ENCODE measurements around the gene PKMYT1.
A peak's percentile ranks its signal among the peaks of the same experiment; 100 is the strongest.

The PKMYT1 gene

DNA sequence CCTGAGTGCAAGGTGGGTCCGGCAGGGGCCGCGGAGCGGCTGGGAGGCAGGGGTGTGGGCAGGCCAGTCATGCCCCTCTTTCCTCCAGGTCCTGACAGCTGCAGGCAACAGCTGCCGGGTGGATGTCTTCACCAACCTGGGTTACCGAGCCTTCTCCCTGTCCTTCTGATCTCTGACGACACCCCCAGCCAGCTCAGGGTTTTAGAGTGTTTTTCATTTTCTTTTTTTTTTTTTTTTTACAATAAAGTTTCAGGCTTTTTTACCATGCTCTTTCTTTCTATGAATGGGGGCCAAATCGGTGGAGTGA, 47.2 kb upstream of the PKMYT1 start:
- peaks cover 30% of the 10 kb centered on the region for H3K4me1 ChIP-seq (ENCODE audit: low read depth, poor library complexity, severe bottlenecking)
- TF ChIP-seq, protein P1, sequence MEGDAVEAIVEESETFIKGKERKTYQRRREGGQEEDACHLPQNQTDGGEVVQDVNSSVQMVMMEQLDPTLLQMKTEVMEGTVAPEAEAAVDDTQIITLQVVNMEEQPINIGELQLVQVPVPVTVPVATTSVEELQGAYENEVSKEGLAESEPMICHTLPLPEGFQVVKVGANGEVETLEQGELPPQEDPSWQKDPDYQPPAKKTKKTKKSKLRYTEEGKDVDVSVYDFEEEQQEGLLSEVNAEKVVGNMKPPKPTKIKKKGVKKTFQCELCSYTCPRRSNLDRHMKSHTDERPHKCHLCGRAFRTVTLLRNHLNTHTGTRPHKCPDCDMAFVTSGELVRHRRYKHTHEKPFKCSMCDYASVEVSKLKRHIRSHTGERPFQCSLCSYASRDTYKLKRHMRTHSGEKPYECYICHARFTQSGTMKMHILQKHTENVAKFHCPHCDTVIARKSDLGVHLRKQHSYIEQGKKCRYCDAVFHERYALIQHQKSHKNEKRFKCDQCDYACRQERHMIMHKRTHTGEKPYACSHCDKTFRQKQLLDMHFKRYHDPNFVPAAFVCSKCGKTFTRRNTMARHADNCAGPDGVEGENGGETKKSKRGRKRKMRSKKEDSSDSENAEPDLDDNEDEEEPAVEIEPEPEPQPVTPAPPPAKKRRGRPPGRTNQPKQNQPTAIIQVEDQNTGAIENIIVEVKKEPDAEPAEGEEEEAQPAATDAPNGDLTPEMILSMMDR (conservative IDR thresholded peaks at IDR 0.05; ENCODE audit: low read depth, low read length), result no peak
- H3K9ac ChIP-seq, result no peak overlapping the region
- H3K27me3 ChIP-seq (ENCODE audit: insufficient read depth, low read depth), result peaks cover 41% of the 10 kb centered on the region
- no peaks in the 10 kb centered on the region for H3K36me3 ChIP-seq (ENCODE audit: insufficient read depth)
- no peak overlapping the region for H2AFZ ChIP-seq (ENCODE audit: low read depth)
- no peak overlapping the region for H3K27ac ChIP-seq
- H3K4me2 ChIP-seq, result peak overlapping the region; percentile 82; the same call in 1 of the 2 replicates
- no peak overlapping the region for H3K4me3 ChIP-seq (IDR thresholded peaks at IDR 0.05; ENCODE audit: insufficient read depth, low read depth, low read length)
- H4K20me1 ChIP-seq (ENCODE audit: insufficient read depth), result no peaks in the 10 kb centered on the region
- H3K79me2 ChIP-seq (ENCODE audit: insufficient read depth, low read depth), result no peaks in the 10 kb centered on the region

DNA sequence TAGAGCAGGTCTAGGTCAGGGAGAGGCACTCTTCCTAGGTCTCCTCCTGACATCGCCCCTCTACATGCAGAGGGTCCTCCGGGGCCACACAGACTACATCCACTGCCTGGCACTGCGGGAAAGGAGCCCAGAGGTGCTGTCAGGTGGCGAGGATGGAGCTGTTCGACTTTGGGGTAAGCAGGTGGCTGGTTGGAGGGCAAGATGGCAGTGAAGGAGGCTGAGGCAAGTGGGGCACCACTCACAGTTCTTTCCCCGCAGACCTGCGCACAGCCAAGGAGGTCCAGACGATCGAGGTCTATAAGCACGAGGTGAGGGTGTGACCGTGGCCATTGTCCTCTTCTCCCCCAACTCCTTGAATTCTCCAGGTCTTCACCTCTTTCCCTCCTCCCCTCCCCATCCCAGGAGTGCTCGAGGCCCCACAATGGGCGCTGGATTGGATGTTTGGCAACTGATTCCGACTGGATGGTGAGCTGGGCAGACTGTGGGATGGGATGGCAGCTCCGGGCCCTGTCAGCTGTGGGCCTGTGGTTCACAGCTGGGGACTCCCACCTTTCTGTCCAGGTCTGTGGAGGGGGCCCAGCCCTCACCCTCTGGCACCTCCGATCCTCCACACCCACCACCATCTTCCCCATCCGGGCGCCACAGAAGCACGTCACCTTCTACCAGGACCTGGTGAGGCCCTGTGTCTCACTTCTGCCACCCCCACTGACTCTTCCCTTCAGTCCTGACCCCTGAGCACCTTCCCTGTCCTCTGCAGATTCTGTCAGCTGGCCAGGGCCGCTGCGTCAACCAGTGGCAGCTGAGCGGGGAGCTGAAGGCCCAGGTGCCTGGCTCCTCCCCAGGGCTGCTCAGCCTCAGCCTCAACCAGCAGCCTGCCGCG, 46.6 kb upstream of the PKMYT1 start:
- Histone ChIP-seq H3K27ac (no peak overlapping the region), H3K27me3 (ENCODE audit: insufficient read depth, low read depth) (peaks cover 35% of the 10 kb centered on the region), H3K4me3 (IDR thresholded peaks at IDR 0.05; ENCODE audit: insufficient read depth, low read depth, low read length) (no peak overlapping the region), H4K20me1 (ENCODE audit: insufficient read depth) (no peaks in the 10 kb centered on the region), H2AFZ (ENCODE audit: low read depth) (no peak overlapping the region), H3K9ac (no peak overlapping the region), H3K4me2 (no peak overlapping the region), H3K36me3 (ENCODE audit: insufficient read depth) (no peaks in the 10 kb centered on the region), H3K4me1 (ENCODE audit: low read depth, poor library complexity, severe bottlenecking) (peaks cover 32% of the 10 kb centered on the region), H3K79me2 (ENCODE audit: insufficient read depth, low read depth) (no peaks in the 10 kb centered on the region)
- TF ChIP-seq, protein P1 (conservative IDR thresholded peaks at IDR 0.05; ENCODE audit: low read depth, low read length), result no peak

DNA sequence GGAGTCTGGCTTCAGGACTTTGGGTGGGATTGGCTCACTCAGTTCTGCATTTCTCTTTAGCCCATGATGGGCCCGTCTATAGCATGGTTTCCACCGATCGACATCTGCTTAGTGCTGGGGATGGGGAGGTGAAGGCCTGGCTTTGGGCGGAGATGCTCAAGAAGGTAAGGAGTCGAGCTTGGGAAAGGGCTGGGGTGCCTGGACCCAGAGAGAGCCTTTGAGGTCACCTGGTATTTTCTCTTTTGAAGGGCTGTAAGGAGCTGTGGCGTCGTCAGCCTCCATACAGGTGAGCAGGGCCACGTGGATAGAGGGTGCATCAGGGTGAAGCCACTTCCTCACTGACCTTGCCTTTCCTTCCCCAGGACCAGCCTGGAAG, 45.7 kb upstream of the PKMYT1 start:
- Histone ChIP-seq H2AFZ (ENCODE audit: low read depth) (no peak overlapping the region), H3K4me2 (no peak overlapping the region), H3K9ac (no peak overlapping the region), H3K27ac (no peak overlapping the region), H3K4me3 (IDR thresholded peaks at IDR 0.05; ENCODE audit: insufficient read depth, low read depth, low read length) (no peak overlapping the region), H3K79me2 (ENCODE audit: insufficient read depth, low read depth) (no peaks in the 10 kb centered on the region), H3K27me3 (ENCODE audit: insufficient read depth, low read depth) (peaks cover 26% of the 10 kb centered on the region), H3K4me1 (ENCODE audit: low read depth, poor library complexity, severe bottlenecking) (peaks cover 40% of the 10 kb centered on the region), H3K36me3 (ENCODE audit: insufficient read depth) (no peaks in the 10 kb centered on the region), H4K20me1 (ENCODE audit: insufficient read depth) (no peaks in the 10 kb centered on the region)
- TF ChIP-seq, protein P1 (conservative IDR thresholded peaks at IDR 0.05; ENCODE audit: low read depth, low read length), result no peak

GRCh38 chr16:3025032-3026002, 45.1 kb upstream of the PKMYT1 start:
- Histone ChIP-seq H3K79me2 (ENCODE audit: insufficient read depth, low read depth) (no peaks in the 10 kb centered on the region), H3K4me2 (peak overlapping the region; percentile 79; the same call in 1 of the 2 replicates), H4K20me1 (ENCODE audit: insufficient read depth) (no peaks in the 10 kb centered on the region), H2AFZ (ENCODE audit: low read depth) (no peak overlapping the region), H3K36me3 (ENCODE audit: insufficient read depth) (no peaks in the 10 kb centered on the region), H3K27ac (no peak overlapping the region), H3K27me3 (ENCODE audit: insufficient read depth, low read depth) (peaks cover 20% of the 10 kb centered on the region), H3K4me1 (ENCODE audit: low read depth, poor library complexity, severe bottlenecking) (peaks cover 45% of the 10 kb centered on the region), H3K4me3 (IDR thresholded peaks at IDR 0.05; ENCODE audit: insufficient read depth, low read depth, low read length) (no peak overlapping the region), H3K9ac (no peak overlapping the region)
- TF ChIP-seq, protein P1 (conservative IDR thresholded peaks at IDR 0.05; ENCODE audit: low read depth, low read length), result no peak
